Activated CD4-positive, alpha-beta memory T cell treated with anti-CD3 and anti-CD28 coated beads for 36 hours (primary cell): ENCODE results near the gene ZDHHC22. TPM values are rescaled to one million over a fixed set of nuclear protein-coding genes. Genes with fewer than 3 reads are reported as not detected.

Experiments
- CTCF ChIA-PET: fragments of 350-600 bp; sonication (Branson Sonifier 250); formaldehyde crosslinking; loops from one replicate; lab custom pipeline; 2021; ENCODE audit warnings: antibody characterized with exemption, inconsistent platforms; lab: Charles Lee
- POLR2A ChIA-PET: fragments of 350-600 bp; sonication (Branson Sonifier 250); formaldehyde crosslinking; loops from one replicate; lab custom pipeline; 2021; ENCODE audit warnings: antibody characterized with exemption; lab: Charles Lee
- DNase-seq: peaks from one replicate; pipeline ENCODE4 v3.0.0-alpha.2; 2020
- H3K27ac Mint-ChIP-seq: one replicate; pipeline ENCODE4 v1.8.0; 2021; ENCODE audit warnings: mixed read lengths
- H3K27me3 Mint-ChIP-seq: one replicate; pipeline ENCODE4 v1.8.0; 2021; ENCODE audit warnings: mixed read lengths
- H3K36me3 Mint-ChIP-seq: one replicate; pipeline ENCODE4 v1.8.0; 2021; ENCODE audit warnings: mixed read lengths
- H3K4me1 Mint-ChIP-seq: one replicate; pipeline ENCODE4 v1.8.0; 2021; ENCODE audit warnings: low read depth, mixed read lengths
- H3K4me3 Mint-ChIP-seq: one replicate; pipeline ENCODE4 v1.8.0; 2021; ENCODE audit warnings: mild to moderate bottlenecking, mixed read lengths
- H3K9me3 Mint-ChIP-seq: one replicate; pipeline ENCODE4 v1.8.0; 2021; ENCODE audit warnings: mixed read lengths
- intact Hi-C: fragments of 100-400 bp; cut with micrococcal nuclease; formaldehyde crosslinking; loops from one replicate; pipeline ENCODE4 v1.15.1; 2023
- total RNA-seq, 2 experiments: library from RNA; stranded (reverse); gene quantifications; one replicate each; pipeline ENCODE4 v1.2.3, GENCODE V29; 2021

The ZDHHC22 gene
- total RNA-seq, 2 experiments from 2014 or later: not detected

DNA sequence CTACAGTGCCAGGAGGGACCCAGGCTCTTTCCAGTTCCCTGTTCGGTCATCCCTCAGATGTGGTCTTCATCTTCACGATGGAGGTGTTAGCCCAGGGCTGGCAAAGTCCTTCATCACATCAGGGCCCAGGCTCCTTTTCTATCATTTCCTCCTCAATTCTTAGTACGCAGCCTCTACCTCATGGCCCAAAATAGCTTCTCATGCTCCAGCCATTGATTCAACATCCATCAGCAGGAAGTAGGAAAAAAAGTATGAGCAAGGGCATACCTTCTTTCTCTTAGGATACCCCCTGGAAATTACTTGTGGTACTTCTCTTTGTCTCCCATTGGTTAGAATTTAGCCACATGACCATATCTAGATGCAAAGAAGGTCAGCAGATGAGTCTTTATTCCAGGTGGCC is 12.2 kb upstream of the ZDHHC22 start:
- Mint-ChIP-seq H3K27ac (no peak overlapping the region), H3K4me3 (no peak overlapping the region), H3K4me1 (no peaks in the 10 kb centered on the region), H3K36me3 (no peaks in the 10 kb centered on the region), H3K9me3 (no peaks in the 10 kb centered on the region), H3K27me3 (peaks cover 36% of the 10 kb centered on the region)
- CTCF ChIA-PET: interaction anchor here (0.7 to 8.0 kb wide), 7 partner anchors 11 to 392 kb away, joined by 3 to 159 read pairs (median 8); partner anchors contain the start of genes AHSA1 and ZDHHC22
- DNase-seq: no peak
- intact Hi-C loops: loop anchor here (5.0 kb wide), 2 partner anchors 58 to 303 kb away; partner anchors contain the start of genes AHSA1 and VIPAS39
- POLR2A ChIA-PET: no interaction called here

DNA sequence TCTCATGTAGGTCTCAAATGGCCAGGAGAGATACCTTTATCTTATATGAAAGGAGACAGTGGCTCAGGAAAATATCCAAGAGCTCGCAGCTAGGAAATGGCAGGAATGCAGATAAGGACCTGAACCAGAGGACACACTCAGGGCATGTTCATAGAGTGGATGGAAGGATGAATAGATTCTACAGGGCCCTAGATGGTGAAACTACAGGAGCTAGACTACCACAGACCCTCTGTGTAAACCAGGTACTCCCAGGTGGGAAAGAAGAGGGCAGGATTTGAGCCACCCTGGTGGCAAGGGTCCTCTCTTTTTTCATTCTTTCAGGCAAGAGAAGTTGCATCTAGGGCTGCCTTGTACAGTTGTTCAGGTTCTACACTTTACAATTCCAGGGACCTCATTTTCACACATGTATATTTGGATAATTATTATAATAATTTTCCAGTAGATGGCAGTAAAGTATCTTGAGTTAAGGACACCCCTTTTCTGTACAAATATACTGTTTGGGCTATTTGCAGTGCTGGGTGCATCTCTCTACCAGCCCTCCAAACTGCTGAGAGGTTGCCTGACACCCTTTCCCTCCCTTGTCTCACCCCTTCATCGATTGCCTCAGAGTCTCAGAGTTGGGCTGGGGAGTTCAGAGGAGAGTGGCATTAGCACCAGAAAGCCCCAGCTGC is 10.5 kb upstream of the ZDHHC22 start:
- no peaks in the 10 kb centered on the region for H3K36me3 Mint-ChIP-seq
- no peak for DNase-seq
- H3K27me3 Mint-ChIP-seq: peaks cover 31% of the 10 kb centered on the region
- no peak overlapping the region for H3K4me3 Mint-ChIP-seq
- H3K27ac Mint-ChIP-seq: no peak overlapping the region
- H3K4me1 Mint-ChIP-seq: no peaks in the 10 kb centered on the region
- H3K9me3 Mint-ChIP-seq: no peaks in the 10 kb centered on the region
- CTCF ChIA-PET: interaction anchor here (0.6 to 8.0 kb wide), 30 partner anchors 9 to 1448 kb away, joined by 3 to 159 read pairs (median 4); partner anchors contain the start of genes AHSA1, CIPC, GSTZ1 and POMT2
- POLR2A ChIA-PET: interaction anchor here (0.6 kb wide), 1 partner anchor 76 kb away, joined by 4 read pairs; no protein-coding TSS in a partner anchor
- intact Hi-C loops: loop anchor here (1.0 to 5.0 kb wide), 3 partner anchors 60 to 305 kb away; partner anchors contain the start of genes AHSA1 and VIPAS39

DNA sequence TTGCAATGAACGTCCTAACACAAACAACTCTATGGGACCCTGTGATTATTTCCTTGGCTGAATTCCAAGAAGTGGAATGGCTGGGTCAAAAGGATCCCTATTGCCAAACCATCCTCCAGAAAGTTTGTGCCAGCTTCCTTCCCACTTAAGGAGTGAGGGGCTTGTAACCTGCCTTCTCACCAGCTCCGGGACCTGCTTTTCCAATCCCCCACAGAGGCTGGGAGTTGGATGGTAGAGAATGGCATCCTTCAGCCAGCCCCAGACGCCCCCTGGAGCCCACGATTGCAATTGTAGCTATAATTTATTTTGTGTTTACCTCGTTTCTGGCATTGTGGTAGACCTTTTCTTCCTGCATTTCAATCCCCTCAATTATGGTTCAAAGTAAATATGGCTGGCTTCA is 9.7 kb upstream of the ZDHHC22 start:
- Mint-ChIP-seq H3K4me1 (no peaks in the 10 kb centered on the region), H3K27ac (no peak overlapping the region), H3K27me3 (peaks cover 34% of the 10 kb centered on the region), H3K9me3 (no peaks in the 10 kb centered on the region), H3K36me3 (no peaks in the 10 kb centered on the region), H3K4me3 (no peak overlapping the region)
- ChIA-PET CTCF (interaction anchor here (0.5 to 8.0 kb wide), 24 partner anchors 9 to 1449 kb away, joined by 3 to 159 read pairs (median 4); partner anchors contain the start of genes CIPC, GSTZ1, POMT2 and ZDHHC22), POLR2A (no interaction called here)
- intact Hi-C loops: loop anchor here (5.0 kb wide), 2 partner anchors 61 to 306 kb away; partner anchors contain the start of genes AHSA1 and VIPAS39
- no peak for DNase-seq

DNA sequence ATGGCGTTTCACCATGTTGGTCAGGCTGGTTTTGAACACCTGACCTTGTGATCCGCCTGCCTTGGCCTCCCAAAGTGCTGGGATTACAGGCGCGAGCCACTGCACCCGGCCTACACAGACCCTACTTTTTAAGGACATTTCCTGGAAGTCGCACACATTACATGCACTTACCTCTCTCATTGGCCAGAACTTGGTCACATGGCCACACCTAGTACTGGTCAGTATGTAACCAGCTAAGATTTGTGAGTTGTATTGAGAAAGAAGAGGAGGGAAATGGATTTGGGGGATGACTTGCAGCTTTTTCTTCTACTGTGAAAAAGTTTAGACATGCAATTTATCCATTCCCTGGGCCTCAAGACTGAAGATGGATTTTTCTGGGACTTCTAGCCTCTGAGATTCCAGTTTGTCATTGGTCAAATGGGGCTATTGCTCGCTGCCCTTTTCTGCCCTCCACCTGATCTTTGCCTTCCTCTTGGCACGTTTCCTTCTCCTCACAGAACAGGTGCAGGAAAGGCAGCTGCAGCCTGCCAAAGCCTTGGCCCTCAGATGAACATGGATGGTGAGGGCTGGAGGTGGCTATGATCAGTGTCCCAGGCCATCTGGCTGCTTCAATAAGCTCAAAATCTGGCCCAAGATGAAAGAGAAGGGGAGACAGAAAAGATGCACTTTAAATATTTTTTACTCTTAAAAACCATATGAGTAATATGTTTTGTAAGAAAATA is 7.1 kb upstream of the ZDHHC22 start:
- no peaks in the 10 kb centered on the region for H3K9me3 Mint-ChIP-seq
- no peak for DNase-seq
- ChIA-PET POLR2A (no interaction called here), CTCF (interaction anchor here (0.7 to 8.0 kb wide), 13 partner anchors 9 to 560 kb away, joined by 3 to 159 read pairs (median 4); partner anchors contain the start of gene CIPC)
- no peaks in the 10 kb centered on the region for H3K4me1 Mint-ChIP-seq
- intact Hi-C loops: no loop called here
- H3K4me3 Mint-ChIP-seq: no peak overlapping the region
- peaks cover 37% of the 10 kb centered on the region for H3K27me3 Mint-ChIP-seq
- no peak overlapping the region for H3K27ac Mint-ChIP-seq
- no peaks in the 10 kb centered on the region for H3K36me3 Mint-ChIP-seq

DNA sequence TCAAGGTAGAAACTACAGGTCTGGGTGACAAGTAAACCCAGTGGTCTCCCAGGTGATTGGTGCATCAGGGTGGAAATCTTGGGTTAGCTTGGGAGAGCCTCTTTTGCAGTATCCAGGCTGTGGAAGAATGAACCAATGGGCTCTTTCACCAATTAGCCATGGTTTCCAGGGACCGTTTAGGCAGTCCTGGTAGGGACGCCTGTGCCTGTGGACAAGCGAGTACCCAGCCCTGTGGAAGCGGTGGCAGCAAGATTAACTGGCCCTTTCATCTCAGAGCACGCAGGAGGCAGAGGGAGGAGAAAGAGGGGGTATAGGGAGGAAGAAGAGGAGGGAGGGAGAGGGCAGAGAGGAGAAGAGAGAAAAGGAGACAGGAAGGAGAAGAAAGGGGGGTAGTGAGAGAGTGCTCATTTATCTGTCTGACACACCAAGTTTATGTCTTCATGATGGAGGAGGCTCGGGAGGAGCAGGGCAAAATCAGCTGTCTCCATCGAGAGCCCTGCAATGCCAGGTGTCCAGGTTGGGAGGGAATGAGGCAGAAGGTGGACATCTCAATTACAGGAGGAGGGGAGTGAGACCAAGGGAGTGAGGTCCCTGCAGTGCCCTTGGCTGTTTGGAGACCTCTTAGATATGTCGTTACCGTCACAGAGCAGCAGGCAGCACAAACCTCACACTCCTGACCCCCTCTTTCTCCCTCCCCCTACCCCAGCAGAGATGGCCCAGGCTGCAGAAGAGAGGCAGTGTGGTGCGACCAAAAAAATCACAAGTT is 4.6 kb upstream of the ZDHHC22 start:
- Mint-ChIP-seq H3K27me3 (peaks cover 46% of the 10 kb centered on the region), H3K4me3 (no peak overlapping the region), H3K4me1 (peaks cover 4% of the 10 kb centered on the region), H3K9me3 (no peaks in the 10 kb centered on the region), H3K36me3 (no peaks in the 10 kb centered on the region), H3K27ac (no peak overlapping the region)
- intact Hi-C loops: no loop called here
- CTCF ChIA-PET: interaction anchor here (1.1 to 1.9 kb wide), 3 partner anchors 10 to 270 kb away, joined by 3 to 6 read pairs (median 4); no protein-coding TSS in a partner anchor
- POLR2A ChIA-PET: no interaction called here
- no peak for DNase-seq

DNA sequence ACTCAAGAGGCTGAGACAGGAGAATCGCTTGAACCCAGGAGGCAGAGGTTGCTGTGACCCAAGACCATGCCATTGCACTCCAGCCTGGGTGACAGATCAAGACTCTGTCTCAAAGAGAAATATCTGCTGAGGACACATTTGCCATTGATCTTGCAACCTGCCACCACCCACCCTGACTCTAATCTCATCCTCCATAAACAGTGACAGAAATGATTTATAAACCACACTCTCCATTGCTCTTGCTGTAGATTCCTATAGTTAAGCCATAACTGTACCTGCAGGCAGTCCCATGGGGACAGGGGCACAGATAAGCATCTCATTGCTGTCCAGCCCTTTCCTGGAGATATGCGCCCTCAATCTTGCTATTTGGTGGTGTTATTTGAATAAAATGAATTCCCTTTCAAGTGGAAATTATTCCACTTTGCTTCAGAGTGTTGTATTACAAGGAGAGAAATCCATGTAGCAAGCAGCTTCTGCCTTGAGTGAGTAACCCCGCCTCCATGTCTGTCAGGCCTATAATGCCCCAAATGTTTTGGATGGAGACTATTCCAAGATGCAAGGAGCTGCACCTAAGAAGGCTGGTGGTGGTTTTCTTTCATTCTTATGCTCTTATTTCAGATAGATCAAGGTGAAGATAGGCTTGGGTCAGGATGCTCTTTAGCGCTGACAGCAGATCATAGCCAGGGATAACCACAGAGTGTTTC is 3.0 kb upstream of the ZDHHC22 start:
- intact Hi-C loops: no loop called here
- H3K27me3 Mint-ChIP-seq: peaks cover 55% of the 10 kb centered on the region
- no peak for DNase-seq
- peaks cover 16% of the 10 kb centered on the region for H3K4me1 Mint-ChIP-seq
- H3K4me3 Mint-ChIP-seq: no peak overlapping the region
- H3K9me3 Mint-ChIP-seq: no peaks in the 10 kb centered on the region
- H3K36me3 Mint-ChIP-seq: no peaks in the 10 kb centered on the region
- H3K27ac Mint-ChIP-seq: no peak overlapping the region
- ChIA-PET CTCF (interaction anchor here (0.6 to 3.7 kb wide), 3 partner anchors 9 to 49 kb away, joined by 3 to 29 read pairs (median 3); no protein-coding TSS in a partner anchor), POLR2A (no interaction called here)

DNA sequence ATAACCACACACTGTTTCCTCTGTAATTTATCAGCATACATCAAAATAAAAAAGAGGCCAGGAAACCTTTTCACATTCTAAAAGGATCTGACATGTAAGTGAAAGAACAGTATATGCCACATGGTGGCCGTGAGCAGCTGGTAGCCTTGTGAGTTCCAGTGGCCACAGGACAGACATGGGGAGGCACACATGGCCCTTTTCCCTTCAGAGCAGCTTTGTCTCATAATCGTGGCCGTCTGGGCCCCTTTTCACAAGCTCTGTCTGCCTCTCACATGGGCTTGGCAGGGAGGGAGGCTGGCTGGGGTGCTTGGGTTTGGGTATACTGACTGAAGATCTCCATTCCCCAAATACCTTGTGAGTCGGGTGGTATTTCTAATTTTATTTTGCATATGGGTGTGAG is 1.5 kb upstream of the ZDHHC22 start:
- Mint-ChIP-seq H3K27ac (no peak overlapping the region), H3K9me3 (no peaks in the 10 kb centered on the region), H3K4me1 (peaks cover 23% of the 10 kb centered on the region), H3K36me3 (no peaks in the 10 kb centered on the region), H3K4me3 (no peak overlapping the region), H3K27me3 (peaks cover 63% of the 10 kb centered on the region)
- ChIA-PET CTCF (interaction anchor here (0.8 to 4.9 kb wide), 7 partner anchors 9 to 268 kb away, joined by 3 to 29 read pairs (median 6); no protein-coding TSS in a partner anchor), POLR2A (no interaction called here)
- DNase-seq: no peak
- intact Hi-C loops: no loop called here

DNA sequence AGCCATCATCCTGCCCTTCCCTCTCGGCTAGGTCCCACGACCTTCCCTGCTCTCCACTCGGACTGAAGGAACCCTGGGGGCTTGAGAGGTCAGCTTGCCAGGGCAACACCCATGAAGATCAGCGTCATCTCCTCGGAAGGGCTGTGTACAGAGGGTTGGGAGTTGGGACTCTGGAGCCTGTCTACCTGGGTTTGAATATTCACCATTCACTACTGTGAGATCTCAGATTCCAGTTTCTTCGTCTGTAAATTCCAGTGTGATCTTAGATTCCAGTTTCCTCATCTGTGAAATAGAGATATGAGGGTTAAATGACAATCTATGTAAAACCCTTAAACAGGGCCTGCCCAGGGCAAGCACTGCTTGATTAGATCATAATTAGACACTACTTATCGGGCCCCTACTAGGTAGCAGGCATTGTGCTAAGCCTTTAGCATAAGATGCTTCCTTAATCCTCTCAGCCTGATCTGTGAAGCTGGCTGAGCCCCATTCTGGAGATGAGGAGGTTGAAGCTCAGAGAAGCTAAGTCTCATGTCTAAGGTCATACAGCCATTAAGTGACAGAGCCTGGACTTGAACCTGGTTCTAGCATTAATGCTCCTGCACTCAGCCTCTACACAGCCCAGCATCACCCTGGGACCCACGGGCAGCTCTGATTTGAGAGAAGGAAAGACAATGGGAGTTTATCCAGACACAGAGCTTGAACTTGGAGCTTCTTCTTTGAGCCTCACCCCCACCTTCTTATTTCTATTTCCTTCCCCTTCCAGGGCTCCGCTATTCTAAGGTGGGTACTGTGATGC is 612 bp upstream of the ZDHHC22 start:
- H3K9me3 Mint-ChIP-seq: no peaks in the 10 kb centered on the region
- ChIA-PET POLR2A (no interaction called here), CTCF (interaction anchor here (0.8 to 4.9 kb wide), 9 partner anchors 8 to 267 kb away, joined by 3 to 29 read pairs (median 4); no protein-coding TSS in a partner anchor)
- H3K27ac Mint-ChIP-seq: no peak overlapping the region
- H3K4me1 Mint-ChIP-seq: peaks cover 23% of the 10 kb centered on the region
- DNase-seq: no peak
- intact Hi-C loops: no loop called here
- H3K36me3 Mint-ChIP-seq: no peaks in the 10 kb centered on the region
- no peak overlapping the region for H3K4me3 Mint-ChIP-seq
- H3K27me3 Mint-ChIP-seq: peaks cover 66% of the 10 kb centered on the region

DNA sequence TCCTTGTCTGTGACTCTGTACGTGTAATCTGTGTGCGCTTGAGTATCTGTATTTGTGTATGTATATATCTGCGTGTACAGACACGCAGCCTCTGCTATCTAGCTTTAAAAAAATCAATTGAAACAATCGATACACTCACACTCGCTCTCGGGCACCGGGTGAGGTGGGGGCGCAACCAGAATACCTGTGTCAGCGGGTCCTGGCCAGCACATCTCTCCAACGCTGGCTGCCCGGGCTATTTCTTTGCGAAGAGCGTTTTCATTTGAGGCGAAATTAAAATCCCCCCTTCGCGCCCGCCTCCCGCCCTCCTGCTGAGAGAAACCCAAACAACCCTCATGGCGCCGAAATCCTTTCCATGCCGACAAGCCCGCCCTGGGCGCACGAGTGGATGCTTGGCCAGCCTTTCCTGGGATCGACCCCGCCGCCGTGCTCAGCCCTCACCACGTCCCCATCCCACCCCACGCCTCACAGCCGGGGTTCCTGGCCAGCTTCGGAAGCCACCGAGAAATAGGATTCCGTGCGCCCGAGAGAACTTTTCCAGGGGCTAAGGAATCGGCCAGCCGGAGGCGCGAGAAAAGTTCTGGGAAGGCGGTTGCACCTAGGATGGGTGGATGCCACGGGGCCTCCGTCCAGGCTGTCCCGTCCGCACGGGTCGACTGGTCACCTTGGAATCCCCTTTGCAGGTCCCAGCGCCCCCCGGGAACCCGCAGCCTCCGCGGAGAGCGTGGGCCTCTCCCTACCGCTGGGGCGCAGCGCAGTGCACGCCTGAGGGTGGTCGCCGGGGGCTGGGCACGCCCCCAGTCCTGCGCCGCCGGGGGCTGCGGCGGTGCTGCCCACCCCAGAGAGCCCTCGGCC is 1.0 kb downstream of the ZDHHC22 start:
- H3K4me1 Mint-ChIP-seq: peaks cover 23% of the 10 kb centered on the region
- ChIA-PET POLR2A (no interaction called here), CTCF (interaction anchor here (1.0 to 4.9 kb wide), 9 partner anchors 9 to 175 kb away, joined by 3 to 29 read pairs (median 5); no protein-coding TSS in a partner anchor)
- no peaks in the 10 kb centered on the region for H3K36me3 Mint-ChIP-seq
- no peaks in the 10 kb centered on the region for H3K9me3 Mint-ChIP-seq
- DNase-seq: no peak
- peaks cover 66% of the 10 kb centered on the region for H3K27me3 Mint-ChIP-seq
- H3K27ac Mint-ChIP-seq: no peak overlapping the region
- H3K4me3 Mint-ChIP-seq: peak overlapping the region; percentile 25
- intact Hi-C loops: no loop called here
